Lower leg skin (tissue), 4 donors: ENCODE results near the gene TFAP2C. TPM values are rescaled to one million over a fixed set of nuclear protein-coding genes. Genes with fewer than 3 reads are reported as not detected.

Source experiments
- DNase-seq, 2 donors: peaks; one replicate each; pipeline ENCODE4 v3.0.0-alpha.2; 2019; ENCODE audit warnings: low spot score in 2 of 2
- H3K4me3 ChIP-seq: fragments of 200-600 bp; sonication (generic); 2 replicates; pipeline ENCODE4 v1.5.1; 2017; ENCODE audit warnings: mild to moderate bottlenecking, low read depth; ENCODE audit not compliant: poor library complexity, severe bottlenecking
- POLR2A ChIP-seq, 2 donors: fragments of 450-650 bp; IDR thresholded peaks; one replicate each; pipeline ENCODE4 v1.6.1; 2016 to 2017; ENCODE audit warnings: antibody characterized with exemption in 2 of 2, mild to moderate bottlenecking in 1 of 2, moderate library complexity in 1 of 2
- WGBS, 2 donors: methylation state at CpG; one replicate each; pipeline ENCODE4 v1.1.5; 2018; 5-methylcytosine and 5-hydroxymethylcytosine counted together
- intact Hi-C: fragments of 100-400 bp; cut with DNase I; formaldehyde crosslinking; loops from one replicate; pipeline ENCODE4 v1.15.0; 2023; ENCODE audit warnings: low total_unique reads
- total RNA-seq, 4 donors: library from RNA; depleted of rRNA; stranded (reverse); fragments of >200 nt; gene quantifications; one replicate each; pipeline ENCODE4 v1.1.0, GENCODE V29; 2016
- TF ChIP-seq, protein P1 (sequence below), 3 donors: fragments of 450-650 bp; IDR thresholded peaks; one replicate each; pipeline ENCODE4 v1.5.1; 2016; ENCODE audit warnings: antibody characterized with exemption in 3 of 3, mild to moderate bottlenecking in 3 of 3, moderate library complexity in 2 of 3

TFAP2C gene
- total RNA-seq, 4 donors from 2014 or later: 59.6 to 110 (median 79.8) TPM

DNA sequence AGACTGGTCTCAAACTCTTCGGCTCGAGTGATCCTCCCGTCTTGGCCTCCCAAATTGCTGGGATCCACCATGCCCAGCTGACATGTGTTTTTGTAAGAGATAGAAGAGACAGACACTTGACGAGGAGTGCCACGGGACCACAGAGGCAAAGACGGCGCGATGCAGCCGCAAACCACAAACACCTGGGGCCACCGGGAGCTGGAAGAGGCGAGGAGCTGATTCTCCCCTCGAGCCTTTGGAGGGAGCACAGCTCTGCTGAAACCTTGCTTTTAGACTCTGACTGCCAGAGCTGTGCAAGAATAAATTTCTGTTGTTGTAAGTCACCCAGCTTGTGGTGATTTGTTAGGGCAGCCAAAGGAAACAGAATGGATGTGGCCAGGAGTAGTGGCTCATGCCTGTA, 46.9 kb downstream of the TFAP2C start:
- H3K4me3 ChIP-seq: no peak overlapping the region
- no peak for DNase-seq
- no peak for TF ChIP-seq POLR2A (IDR thresholded peaks at IDR 0.05)
- TF ChIP-seq, protein P1, sequence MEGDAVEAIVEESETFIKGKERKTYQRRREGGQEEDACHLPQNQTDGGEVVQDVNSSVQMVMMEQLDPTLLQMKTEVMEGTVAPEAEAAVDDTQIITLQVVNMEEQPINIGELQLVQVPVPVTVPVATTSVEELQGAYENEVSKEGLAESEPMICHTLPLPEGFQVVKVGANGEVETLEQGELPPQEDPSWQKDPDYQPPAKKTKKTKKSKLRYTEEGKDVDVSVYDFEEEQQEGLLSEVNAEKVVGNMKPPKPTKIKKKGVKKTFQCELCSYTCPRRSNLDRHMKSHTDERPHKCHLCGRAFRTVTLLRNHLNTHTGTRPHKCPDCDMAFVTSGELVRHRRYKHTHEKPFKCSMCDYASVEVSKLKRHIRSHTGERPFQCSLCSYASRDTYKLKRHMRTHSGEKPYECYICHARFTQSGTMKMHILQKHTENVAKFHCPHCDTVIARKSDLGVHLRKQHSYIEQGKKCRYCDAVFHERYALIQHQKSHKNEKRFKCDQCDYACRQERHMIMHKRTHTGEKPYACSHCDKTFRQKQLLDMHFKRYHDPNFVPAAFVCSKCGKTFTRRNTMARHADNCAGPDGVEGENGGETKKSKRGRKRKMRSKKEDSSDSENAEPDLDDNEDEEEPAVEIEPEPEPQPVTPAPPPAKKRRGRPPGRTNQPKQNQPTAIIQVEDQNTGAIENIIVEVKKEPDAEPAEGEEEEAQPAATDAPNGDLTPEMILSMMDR (IDR thresholded peaks at IDR 0.05): no peak
- 79 to 81% methylated on average over 12 of the region's 12 CpGs for WGBS, 2 donors
- intact Hi-C loops: no loop called here

DNA sequence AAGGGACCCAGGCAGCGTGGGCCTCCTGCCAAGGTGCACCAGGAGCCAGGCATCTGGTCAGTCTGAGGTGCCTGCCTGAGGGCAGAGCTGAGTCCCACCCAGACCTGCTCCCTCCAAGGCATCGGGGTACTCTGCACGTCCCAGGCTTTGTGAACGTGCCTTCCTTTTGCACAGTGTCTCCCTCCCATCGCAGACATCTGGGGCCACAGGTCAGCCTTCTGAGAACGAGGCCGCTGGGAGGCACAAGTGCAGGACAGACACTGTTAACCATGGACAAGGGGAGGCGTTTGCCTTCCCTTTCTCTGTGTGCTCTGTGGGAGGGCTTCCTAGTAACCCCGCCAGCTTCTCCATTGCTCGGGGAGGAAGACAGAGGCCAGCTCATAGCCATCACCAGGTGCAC, 47.6 kb downstream of the TFAP2C start:
- WGBS, 2 donors: 60 to 69% methylated on average over 8 to 10 of the region's 10 CpGs
- no peak for DNase-seq
- no peak overlapping the region for H3K4me3 ChIP-seq
- TF ChIP-seq, protein P1 (IDR thresholded peaks at IDR 0.05): no peak
- TF ChIP-seq POLR2A (IDR thresholded peaks at IDR 0.05): no peak
- intact Hi-C loops: no loop called here

DNA sequence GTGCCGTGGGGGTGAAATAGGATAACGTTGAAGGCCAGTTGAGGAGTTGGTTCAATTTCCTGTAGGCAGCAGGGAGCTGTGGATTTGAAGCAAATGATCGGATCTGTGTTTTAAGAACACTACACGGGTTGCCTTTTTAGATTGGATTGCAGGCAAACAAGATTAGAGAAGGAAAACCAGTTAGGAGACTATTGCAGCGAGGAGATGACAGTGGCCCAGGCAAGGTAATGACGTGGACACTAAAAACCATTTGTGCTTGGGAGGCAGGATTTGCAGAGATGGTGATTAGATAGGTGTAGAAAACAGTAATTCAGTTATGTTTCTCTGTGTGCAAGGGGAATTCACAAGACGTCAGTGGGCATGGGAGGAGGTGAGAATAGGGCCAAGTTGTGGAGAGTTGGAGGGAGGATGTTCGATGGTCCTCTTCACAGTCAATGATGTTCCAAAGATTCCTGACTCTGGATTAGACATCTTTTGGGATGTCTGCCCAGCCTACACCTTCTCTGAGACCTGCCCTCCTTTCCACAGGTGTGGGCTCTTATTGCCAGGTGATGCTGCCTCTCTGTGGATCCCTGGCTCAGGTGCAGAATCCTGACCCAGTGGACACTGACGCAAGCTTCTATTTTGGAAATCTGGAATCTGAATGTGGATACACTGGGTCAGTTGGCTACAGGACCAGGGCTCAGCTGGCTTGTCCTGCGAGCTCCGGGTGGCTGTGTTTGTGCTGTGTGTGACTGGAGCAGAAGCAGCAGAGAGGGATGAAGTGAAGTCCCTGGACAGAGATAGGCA, 54.2 kb downstream of the TFAP2C start:
- 53 to 59% methylated on average over 11 of the region's 11 CpGs for WGBS, 2 donors
- TF ChIP-seq, protein P1 (IDR thresholded peaks at IDR 0.05): no peak
- no peak for TF ChIP-seq POLR2A (IDR thresholded peaks at IDR 0.05)
- no peak for DNase-seq
- H3K4me3 ChIP-seq: no peak overlapping the region
- intact Hi-C loops: no loop called here

DNA sequence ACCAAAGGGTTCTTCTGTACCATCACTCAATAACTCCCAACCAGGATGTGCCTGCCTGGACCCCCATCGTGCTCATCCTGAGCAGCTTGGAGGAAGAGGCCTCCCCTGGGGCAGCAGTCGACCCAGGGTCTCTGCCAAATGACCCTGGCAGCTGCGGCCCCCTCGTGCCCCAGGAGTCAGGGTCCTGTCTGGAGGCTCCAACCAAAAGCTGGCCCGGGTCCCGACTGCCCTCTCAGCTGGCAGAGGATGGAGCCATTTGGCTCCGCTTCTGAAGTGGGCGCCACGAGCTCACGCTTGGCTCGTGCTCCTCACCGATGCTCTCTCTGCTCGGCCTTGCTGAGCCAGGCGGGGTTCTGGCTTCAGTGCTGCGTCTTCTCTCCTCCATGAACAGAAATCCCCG, 56.8 kb downstream of the TFAP2C start:
- 73 to 75% methylated on average over 14 to 16 of the region's 16 CpGs for WGBS, 2 donors
- no peak for DNase-seq
- intact Hi-C loops: no loop called here
- no peak overlapping the region for H3K4me3 ChIP-seq
- TF ChIP-seq, protein P1 (IDR thresholded peaks at IDR 0.05): no peak
- TF ChIP-seq POLR2A (IDR thresholded peaks at IDR 0.05): no peak

DNA sequence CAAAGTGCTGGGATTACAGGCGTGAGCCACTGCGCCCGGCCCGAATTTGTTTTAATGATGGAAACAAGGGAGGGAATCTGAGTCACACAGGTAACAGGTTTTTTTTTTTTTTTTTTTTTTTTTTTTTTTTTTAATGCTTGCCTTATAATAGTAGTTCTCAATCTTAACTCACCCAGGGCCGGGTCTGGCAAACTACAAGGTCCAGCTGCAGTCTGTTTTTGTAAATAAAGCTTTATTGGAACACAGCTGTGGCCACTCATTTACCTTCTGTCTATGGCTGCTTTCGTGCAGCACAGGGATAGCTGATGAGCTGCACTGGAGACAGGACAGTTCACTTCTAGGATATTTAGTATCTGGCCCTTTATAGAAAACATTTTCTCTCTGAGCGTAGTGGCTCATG, 58.0 kb downstream of the TFAP2C start:
- intact Hi-C loops: no loop called here
- WGBS, 2 donors: 75 to 83% methylated on average over 7 of the region's 7 CpGs
- TF ChIP-seq, protein P1 (IDR thresholded peaks at IDR 0.05): no peak
- no peak for TF ChIP-seq POLR2A (IDR thresholded peaks at IDR 0.05)
- H3K4me3 ChIP-seq: no peak overlapping the region
- no peak for DNase-seq

DNA sequence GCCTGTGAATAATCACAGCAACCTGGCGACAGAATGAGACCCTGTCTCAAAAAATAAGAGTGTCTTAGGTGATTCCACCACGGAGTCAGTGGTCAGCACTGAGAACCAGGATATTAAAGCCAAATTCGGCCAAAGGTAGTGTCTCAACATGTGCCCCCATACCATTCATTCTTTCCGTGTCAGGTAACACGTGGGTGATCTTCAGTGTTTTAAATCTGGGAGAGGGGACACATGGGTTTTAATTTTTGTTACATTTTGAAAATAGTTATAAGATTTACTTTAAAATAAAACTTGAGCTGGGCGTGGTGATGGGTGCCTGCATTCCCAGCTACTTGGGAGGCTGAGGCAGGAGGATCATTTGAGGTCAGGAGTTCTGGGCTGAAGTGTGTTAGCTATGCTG, 59.0 kb downstream of the TFAP2C start:
- WGBS, 2 donors: 88 to 89% methylated on average over 6 of the region's 6 CpGs
- no peak for DNase-seq
- TF ChIP-seq POLR2A (IDR thresholded peaks at IDR 0.05): no peak
- TF ChIP-seq, protein P1 (IDR thresholded peaks at IDR 0.05): no peak
- intact Hi-C loops: no loop called here
- no peak overlapping the region for H3K4me3 ChIP-seq
